ENCODE data around the gene PDPK1.
"Not testable (repeated sequence)": the region's sequence is repeated elsewhere in the genome, so short reads cannot be mapped to it uniquely, and the experiment has no call there.

The PDPK1 gene

GRCh38 chr16:2540912-2541311, 3.1 kb downstream of the PDPK1 start:
- DNase-seq (ENCODE audit: low spot score), result not testable (repeated sequence)

- not testable (repeated sequence) for DNase-seq (ENCODE audit: low spot score)
Observed at GRCh38 chr16:2541409-2541808, 3.6 kb downstream of the PDPK1 start.

- DNase-seq (ENCODE audit: low spot score), result not testable (repeated sequence)
Observed at GRCh38 chr16:2543771-2544170, 6.0 kb downstream of the PDPK1 start.

GRCh38 chr16:2550283-2550878, 12.6 kb downstream of the PDPK1 start:
- DNase-seq (ENCODE audit: low spot score), result not testable (repeated sequence)

GRCh38 chr16:2551420-2551889, 13.6 kb downstream of the PDPK1 start:
- not testable (repeated sequence) for DNase-seq (ENCODE audit: low spot score)

- DNase-seq (ENCODE audit: low spot score), result not testable (repeated sequence)
Observed at GRCh38 chr16:2554709-2555425, 17.0 kb downstream of the PDPK1 start.

- not testable (repeated sequence) for DNase-seq (ENCODE audit: low spot score)
Observed at GRCh38 chr16:2557150-2557549, 19.3 kb downstream of the PDPK1 start.

- not testable (repeated sequence) for DNase-seq (ENCODE audit: low spot score)
Observed at GRCh38 chr16:2560131-2560797, 22.4 kb downstream of the PDPK1 start.

- not testable (repeated sequence) for DNase-seq (ENCODE audit: low spot score)
Observed at GRCh38 chr16:2560798-2561133, 22.9 kb downstream of the PDPK1 start.

- not testable (repeated sequence) for DNase-seq (ENCODE audit: low spot score)
Observed at GRCh38 chr16:2567506-2567905, 29.7 kb downstream of the PDPK1 start.

GRCh38 chr16:2568573-2568972, 30.8 kb downstream of the PDPK1 start:
- not testable (repeated sequence) for DNase-seq (ENCODE audit: low spot score)

- not testable (repeated sequence) for DNase-seq (ENCODE audit: low spot score)
Observed at GRCh38 chr16:2572704-2573103, 34.9 kb downstream of the PDPK1 start.

GRCh38 chr16:2575839-2576238, 38.0 kb downstream of the PDPK1 start:
- DNase-seq (ENCODE audit: low spot score), result not testable (repeated sequence)

- not testable (repeated sequence) for DNase-seq (ENCODE audit: low spot score)
Observed at GRCh38 chr16:2577044-2577443, 39.2 kb downstream of the PDPK1 start.

GRCh38 chr16:2578905-2579304, 41.1 kb downstream of the PDPK1 start:
- not testable (repeated sequence) for DNase-seq (ENCODE audit: low spot score)

GRCh38 chr16:2580143-2580542, 42.3 kb downstream of the PDPK1 start:
- not testable (repeated sequence) for DNase-seq (ENCODE audit: low spot score)

GRCh38 chr16:2580818-2581217, 43.0 kb downstream of the PDPK1 start:
- DNase-seq (ENCODE audit: low spot score), result not testable (repeated sequence)

- DNase-seq (ENCODE audit: low spot score), result peak; percentile 27
Observed at GRCh38 chr16:2584729-2585650, 47.2 kb downstream of the PDPK1 start.

GRCh38 chr16:2585651-2586081, 47.8 kb downstream of the PDPK1 start:
- DNase-seq (ENCODE audit: low spot score), result no peak

- DNase-seq (ENCODE audit: low spot score), result no peak
Observed at GRCh38 chr16:2586241-2586640, 48.4 kb downstream of the PDPK1 start.

- DNase-seq (ENCODE audit: low spot score), result no peak
Observed at GRCh38 chr16:2586901-2587480, 49.2 kb downstream of the PDPK1 start.

All from GM03348 (cell line).